GM18499 (cell line): ENCODE results near the gene NOP9.
"Not testable (repeated sequence)": the region's sequence is repeated elsewhere in the genome, so short reads cannot be mapped to it uniquely, and the experiment has no call there.

Source experiments
- ATAC-seq: cut with Tn5 transposase; IDR thresholded peaks from one replicate; pipeline ENCODE4 v1.9.1; 2021; ENCODE audit warnings: moderate number of reproducible peaks; ENCODE audit not compliant: insufficient read depth, unreplicated experiment

NOP9 gene

DNA sequence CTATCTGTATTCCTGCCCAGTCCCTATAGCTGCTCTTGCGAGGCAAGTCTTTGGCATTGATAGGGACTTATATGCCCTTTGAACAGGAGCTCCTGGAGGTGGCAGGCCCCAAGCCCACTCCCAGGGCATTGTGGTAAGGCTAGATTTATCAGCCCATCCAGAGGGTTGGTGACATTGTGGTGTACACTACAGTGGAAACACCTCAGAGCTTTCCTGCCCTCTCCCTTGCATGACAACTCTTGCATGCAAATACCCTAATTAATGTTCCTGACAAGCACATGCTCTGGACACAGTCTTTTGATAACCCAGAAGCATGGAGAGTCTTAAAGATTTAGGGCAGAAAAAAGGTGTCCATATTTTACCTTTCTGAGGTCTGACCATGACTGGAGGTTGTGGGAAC, 41.0 kb downstream of the NOP9 start:
- no peak for ATAC-seq

DNA sequence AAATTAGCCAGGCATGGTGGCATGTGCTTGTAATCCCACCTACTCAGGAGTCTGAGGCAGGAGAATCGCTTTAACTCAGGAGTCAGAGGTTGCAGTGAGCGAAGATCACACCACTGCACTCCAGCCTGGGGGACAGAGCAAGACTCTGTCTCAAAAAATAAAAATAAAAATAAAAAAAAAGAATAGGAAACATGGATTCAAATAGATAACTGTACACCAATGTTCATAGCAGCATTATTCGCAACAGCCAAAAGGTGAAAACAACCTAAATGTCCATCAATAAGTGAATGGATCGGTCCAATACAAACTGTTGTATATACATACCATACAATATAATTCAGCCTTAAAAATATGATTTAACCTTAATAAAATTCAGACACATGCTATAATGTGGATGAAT, 43.2 kb downstream of the NOP9 start:
- ATAC-seq = no peak

DNA sequence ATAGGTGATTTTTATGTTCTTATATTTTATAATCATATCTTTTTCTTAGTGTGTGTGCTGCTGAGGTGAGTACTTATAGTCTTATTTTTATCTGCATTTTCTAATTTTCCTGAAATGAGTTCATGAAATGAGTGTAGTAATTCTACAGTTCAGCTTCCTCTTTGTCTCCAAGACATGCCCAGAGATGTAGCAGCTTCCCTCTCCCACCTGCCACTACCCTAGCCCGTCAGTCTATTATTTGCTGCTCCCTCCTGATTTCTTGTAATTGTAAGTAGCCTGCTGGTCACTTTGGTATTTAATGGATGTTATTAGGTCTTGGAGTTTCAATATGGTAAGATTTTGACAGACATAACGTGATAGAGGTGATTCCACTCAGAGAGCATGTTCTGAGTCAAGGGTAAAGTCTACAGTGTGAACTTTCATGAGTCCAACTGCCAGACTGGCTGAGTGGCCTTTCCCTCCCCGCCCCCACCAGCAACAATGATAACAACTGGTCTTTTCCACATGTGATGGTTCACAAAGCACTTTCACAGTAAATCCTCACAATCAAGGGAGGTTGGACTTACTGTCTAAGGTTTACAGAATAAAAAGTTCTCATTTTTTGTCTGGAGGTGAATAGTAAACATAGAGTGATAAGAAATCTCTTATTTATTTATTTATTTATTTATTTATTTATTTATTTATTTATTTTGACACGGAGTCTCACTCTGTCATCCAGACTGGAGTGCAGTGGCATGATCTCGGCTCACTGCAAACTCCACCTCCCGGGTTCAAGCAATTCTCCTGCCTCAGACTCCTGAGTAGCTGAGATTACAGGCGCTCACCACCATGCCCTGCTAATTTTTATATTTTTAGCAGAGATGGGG, 44.4 kb downstream of the NOP9 start:
- no peak for ATAC-seq

DNA sequence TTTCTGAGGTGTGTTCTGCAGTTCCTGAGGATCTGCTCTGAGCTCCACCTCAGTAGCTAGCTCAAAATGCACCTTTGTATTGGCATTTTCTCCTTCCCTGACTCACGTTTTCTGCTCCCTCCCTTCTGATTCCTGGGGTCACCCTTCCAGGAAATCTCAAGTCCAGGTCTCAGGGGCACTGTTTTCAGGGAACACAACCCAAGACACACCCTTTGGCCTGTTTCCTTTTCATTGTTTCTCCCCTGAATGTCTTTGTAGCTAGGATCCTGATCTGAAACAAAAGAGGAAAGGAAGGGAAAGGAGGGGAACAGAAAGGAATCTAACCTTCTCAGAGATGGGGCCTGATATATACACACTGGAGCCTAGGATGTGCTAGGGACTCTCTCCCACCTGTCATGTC, 47.5 kb downstream of the NOP9 start:
- no peak for ATAC-seq

GRCh38 chr14:24348186-24348585, 48.5 kb downstream of the NOP9 start:
- no peak for ATAC-seq

- ATAC-seq = no peak
These were observed 50.1 kb downstream of the NOP9 start for GRCh38 chr14:24349742-24350141.

DNA sequence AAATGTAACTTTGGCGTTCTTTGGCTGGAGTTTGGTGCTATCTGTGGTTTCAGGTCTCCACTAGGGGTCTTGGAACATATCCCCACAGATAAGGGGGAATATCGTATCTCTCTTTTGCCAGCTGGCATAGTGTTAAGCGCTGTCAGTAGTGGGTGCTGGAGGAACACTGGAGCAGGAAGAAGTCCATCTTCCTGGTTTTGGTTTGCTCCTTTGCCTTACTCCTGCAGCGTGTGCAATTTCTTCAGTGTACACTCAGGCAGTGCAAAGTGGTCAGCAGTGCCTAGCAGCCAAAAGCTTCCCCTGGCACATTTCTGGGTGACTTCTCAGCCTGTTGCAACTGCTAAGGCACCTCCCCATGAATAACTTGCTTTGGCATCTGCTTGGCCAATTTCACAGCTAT, 51.9 kb downstream of the NOP9 start:
- no peak for ATAC-seq

DNA sequence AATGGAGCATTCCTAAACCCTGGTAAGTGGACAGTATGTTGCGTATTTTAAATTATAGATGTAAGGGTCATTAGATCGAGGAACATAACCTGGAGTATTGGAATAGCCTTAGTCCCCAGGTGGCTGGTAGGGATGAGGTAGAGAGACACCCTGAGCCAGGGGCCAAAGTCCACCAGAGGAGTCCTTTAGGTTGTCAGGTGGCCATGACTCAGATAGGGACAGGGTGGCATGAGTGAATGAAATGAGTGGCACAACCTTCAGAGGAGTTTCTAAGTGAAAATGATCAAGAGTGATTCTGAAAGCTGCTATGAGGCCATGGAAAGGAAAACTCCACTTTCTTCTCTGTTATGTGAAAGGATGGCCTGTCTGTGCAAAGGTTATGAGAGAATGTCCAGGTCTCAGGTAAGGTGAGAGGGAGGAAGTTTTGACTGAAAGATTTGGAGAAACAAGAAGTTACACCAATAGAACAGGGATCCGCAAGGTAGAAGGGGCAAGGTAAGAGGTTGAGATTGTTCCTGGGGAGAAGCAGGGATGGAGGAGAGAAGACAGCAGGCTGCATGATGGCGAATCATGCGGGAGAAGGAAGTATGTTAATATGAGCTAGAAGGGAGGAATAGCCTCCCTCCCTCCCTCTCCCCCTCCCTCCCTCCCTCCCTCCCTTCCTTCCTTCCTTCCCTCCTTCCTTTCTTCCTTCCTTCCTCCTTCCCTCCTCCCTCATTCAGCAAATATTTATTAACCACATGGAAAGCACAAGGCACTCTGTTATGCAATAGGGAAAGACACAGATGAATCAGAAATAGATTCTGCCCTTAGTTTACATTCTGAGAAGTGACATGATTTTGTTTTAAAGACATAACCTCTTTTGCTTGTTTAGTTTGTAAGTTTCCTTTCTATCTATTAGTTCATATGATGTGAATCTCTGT, 54.2 kb downstream of the NOP9 start:
- ATAC-seq = no peak

DNA sequence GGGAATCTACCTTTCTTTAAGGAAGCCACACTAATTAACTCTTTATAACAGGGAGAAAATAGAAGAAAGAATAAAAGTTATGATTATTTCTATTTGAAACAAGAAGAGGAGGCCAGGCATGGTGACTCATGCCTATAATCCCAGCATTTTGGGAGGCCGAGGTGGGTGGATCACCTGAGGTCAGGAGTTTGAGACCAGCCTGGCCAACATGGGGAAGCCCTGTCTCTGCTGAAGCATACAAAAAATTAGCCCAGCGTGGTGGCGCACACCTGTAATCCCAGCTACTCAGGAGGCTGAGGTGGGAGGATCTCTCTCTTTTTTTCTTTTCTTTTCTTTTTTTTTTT, 54.8 kb downstream of the NOP9 start:
- not testable (repeated sequence) for ATAC-seq

- ATAC-seq = no peak
These were observed 55.4 kb downstream of the NOP9 start for GRCh38 chr14:24355009-24355408.

DNA sequence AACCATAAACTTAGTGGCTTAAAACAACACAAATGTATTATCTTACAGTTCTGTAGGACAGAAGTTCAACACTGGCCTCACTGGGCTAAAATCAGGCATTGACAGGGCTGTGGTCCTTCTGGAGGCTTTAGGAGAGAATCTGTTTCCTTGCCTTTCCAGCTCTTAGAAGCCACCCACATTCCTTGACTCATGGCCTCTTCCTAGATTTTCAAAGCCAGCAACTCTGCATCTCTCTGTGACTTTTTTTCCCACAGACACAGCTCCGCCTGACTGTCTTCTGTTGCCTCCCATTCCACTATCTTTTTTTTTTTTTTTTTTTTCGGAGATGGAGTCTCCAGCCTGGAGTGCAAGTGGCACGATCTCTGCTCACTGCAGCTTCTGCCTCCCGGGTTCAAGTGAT, 56.6 kb downstream of the NOP9 start:
- no peak for ATAC-seq
